HG02970 (cell line): ENCODE measurements around the gene MAFB.

Source experiments
- ATAC-seq: cut with Tn5 transposase; IDR thresholded peaks from one replicate; pipeline ENCODE4 v1.9.1; 2021; ENCODE audit warnings: mild to moderate bottlenecking, moderate library complexity, moderate number of reproducible peaks; ENCODE audit not compliant: unreplicated experiment, low FRiP score

The MAFB gene

DNA sequence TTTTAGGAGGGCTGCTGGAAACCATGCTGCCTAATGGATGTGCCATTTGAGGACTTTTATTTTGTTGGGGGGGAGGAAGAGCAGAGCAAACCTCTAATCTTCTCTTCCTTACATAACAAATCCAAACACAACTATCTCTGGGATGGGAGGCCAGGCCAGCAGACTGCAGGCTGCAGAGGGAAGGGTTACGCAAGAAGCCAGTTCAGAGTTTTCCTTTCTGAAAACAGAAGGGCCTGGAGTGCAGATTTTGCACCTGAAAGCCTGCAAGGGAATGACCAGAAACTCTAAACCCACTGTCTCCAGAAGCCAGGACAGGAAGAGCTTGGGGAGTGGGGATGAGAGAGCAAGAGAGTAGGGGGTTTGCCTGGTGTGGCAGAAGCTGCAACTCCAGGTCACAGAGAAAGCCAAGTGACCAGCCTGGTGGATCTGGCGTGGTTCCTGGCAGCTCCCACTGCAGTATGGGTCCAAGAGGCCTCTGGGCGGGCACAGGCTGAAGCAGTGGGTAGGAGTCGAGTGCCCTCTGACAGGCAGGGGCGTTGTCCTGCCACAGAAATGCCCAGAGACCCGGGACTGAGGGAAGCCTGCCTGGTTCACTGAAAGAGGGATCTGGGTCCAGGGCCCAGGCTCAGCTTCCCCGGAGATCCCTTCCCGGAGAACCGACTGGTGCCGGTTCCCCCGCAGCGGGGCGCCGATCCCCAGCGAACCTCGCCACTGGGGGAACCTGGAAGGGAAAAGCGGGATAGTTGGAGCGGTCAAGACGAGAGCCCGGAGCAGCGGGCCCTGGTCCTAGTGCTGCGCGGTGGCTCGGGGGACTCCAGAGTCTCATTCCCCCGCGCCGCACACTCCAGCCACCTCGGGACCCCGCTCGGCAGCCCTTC, 6.7 kb downstream of the MAFB start:
- no peak for ATAC-seq

DNA sequence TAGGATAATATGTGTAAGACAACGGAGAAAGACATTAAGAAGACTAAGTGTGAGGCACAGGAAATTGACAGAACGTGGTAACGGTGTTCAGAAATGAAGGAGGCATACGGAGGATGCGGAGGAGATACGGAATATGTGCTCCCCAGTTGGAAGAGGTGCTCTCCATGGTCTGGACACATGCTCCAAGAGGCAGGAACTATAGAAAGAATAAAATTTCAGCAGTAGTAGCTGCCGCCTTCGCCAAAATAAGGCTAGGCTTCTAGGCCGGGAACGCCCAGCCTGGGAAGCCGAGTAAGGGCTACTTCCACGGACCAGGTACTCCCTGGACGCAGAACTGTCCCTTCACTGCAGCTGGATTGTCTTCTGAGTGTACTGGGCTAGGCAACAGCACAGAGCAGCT, 7.4 kb downstream of the MAFB start:
- ATAC-seq: no peak

DNA sequence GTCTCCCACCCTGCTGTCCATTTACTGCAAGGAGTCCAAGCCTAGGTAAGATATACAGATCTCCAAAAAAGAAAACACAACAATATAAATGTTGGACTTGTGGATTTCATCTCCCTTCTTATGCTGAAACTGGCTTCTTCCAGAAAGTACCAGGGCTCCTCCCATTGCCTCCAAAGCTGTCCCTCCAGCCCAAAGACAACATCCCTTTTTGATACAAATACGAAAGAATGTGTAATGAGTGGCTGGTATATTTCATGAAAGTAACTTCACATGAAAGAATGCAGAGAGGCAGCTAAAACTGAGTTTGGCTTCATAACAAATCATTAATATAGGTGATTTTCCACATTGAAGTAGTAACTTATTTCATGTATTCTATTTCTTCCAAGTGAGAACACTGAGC, 7.9 kb downstream of the MAFB start:
- no peak for ATAC-seq

DNA sequence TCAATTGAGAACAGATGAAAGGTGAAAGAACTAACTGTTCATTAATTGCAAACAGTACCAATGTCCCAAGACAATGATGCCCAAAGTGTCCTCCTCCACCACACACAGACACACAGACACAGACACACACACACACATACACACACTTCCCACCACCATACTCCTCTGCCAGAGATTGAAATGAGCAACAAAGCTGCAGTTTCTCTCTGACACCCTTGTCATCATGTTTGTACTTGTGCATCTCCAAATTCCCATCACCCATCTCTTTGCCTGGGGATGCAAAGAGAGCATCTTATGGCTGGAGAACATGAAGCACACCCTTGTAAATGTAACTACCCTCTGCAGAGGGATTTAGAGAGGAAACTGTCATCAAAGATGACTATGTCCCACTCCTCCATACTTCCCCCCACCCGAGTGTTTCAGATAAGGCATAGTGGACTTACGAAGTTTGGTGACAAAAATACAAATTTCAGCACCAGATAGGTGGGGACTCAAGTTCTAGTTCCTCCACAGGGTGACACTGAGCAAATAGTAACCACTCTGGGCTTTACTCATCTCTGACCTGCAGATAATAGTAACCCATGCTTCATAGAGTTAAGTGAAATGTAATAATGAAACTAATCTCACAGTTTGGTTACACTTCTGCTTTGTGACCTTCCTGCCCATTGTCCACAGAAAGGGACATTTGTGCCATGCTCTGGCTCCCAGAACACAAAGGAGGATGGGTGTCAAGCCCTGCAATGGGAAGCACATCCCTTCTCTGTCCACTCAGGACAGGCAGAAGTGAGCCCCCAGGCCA, 8.7 kb downstream of the MAFB start:
- ATAC-seq: no peak

DNA sequence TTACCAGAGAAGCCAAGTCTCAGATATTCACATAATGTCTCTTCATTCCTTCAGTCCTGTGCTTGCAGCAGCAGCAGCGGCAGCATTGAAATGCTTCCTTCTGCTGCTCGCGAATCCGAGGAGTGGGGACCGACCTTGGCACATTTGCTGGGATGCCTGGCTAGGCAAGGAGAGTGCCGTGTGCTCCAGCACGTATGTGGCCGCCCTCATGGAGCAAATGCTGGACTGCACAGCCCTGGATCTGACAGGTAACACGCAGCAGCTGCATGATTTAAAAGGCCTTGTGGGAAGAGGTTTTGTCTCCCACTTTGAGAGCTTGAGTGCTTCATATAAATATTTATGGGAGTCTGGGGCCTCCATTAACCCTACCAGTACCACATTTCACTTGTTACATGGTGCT, 9.9 kb downstream of the MAFB start:
- no peak for ATAC-seq

DNA sequence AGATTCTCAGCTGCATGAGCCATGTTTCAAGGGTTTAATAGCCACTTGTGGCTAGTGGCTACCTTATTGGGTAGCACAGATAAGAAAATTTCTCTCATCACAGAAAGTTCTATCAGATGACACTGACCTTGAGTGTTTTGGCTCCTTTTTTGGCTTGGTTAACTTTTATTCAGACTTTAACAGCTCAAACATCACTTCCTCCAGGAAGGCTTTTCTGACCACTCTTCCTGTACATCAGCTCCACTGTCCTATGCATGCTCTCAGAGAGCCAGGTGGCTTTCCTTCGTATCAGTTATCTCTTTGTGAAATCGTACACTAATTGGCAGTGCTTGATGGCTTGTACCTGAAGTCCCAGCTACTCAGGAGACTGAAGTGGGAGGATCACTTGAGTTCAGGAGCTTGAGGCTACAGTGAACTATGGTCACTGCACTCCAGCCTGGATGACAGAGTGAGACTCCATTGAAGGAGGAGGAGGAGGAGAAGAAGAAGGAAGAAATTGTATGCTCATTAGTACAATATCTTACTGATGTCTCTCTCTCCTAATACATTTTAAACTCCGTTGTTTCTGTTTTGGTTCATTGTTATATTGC, 10.7 kb downstream of the MAFB start:
- ATAC-seq: no peak

DNA sequence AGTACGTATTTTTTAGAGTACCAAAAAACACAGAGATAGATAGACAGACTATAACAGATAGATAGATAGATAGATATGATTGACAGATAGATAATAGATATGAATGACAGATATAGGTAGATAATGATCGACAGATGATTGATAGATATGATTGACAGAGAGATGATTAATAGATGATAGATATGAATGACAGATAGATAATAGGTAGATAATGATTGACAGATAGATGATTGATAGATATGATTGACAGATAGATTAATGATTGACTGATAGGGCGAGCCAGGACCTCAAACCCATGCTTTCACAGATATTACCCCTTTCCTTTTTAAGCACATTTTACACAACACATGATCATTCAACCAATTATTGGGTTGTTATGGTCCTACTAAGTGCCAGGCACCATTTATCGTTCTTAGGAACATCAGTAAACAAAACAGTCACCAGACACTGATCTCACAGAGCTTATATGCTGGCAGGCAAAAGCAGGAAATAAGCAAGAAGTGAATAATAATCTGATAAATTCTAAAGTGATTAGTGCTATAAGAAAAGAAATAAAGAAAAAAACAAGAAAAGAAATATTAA, 11.6 kb downstream of the MAFB start:
- no peak for ATAC-seq

DNA sequence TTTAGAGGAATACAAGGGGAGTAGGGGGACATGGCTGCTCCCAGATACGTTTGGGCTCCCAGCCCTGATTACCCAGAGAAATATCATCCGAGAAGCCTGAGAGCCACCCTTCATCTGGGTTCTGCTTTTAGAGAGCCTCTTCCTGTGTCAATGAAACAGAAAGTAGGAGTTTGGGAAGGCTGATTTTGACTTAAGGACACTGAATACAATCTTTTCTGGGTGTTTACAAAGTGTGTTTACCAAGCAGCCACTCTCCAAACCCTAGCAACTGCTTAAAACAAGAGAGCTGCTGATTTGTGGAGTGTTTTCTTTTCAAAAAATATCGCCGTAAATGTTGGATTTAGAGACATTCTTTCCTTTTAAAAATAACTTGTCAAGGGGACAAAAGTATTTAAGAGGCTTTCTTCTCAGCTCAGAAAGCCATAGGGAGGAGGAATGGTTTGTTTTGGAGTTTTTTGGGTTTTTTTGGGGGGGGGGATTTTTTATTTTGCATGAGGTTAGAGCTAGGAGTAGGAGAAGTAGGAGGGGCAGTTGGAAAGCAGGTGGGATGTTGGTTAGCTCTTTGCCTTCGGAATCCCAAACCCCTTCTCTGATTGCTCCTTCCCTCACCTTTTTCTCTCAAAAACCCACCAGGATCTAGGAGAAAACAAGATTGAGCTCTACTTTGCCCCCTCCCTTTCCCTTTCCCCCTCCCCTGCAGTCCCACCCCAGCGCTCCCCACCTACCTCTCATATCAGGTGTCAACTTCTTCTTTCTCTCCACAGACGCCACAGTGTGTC, 12.4 kb downstream of the MAFB start:
- ATAC-seq: no peak

DNA sequence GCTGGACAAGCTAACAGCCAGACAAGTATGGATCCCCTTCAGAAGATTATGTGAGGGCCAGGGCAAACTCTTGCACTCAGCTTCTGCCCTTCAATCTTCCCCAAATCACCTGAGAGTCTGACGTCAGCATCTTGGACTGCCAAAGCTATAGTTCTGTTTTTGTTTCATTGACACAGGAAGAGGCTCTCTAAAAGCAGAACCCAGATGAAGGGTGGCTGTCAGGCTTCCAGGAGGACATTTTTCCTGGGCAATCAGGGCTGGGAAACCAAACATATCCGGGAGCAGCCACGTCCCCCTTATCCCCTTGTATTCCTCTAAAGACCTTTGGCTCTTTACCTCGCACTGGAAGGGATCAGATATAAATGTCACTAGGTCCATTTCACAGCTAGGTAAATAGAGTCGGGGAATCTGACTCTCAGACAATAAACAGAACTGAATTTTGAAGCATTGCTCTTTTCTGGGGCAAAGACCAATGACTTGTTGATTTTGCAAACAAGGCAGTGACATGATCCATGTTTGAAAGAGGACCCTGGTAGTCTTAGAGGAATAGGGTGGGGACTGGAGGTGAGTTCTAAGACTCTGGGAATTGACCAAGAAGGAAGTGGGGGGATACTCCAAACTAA, 13.3 kb downstream of the MAFB start:
- ATAC-seq: no peak

DNA sequence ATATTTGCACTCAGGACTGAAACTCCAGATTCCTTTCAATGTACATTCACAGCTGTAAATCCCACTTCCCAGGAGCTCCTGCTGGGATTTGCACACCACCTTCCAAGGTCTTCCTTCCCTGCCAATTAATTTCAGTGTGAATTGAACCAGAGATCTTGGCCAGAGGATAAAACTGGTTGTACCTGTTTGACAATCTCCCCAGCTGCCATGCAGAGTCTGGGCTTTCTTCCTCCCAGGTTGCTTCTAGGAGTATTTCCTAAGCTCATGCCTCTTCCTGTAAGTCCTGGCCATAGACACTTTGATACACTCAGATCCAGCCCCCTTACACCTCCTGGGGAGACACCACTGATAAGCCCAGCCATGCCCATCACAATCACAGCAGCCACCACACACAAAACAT, 15.6 kb downstream of the MAFB start:
- ATAC-seq: no peak

DNA sequence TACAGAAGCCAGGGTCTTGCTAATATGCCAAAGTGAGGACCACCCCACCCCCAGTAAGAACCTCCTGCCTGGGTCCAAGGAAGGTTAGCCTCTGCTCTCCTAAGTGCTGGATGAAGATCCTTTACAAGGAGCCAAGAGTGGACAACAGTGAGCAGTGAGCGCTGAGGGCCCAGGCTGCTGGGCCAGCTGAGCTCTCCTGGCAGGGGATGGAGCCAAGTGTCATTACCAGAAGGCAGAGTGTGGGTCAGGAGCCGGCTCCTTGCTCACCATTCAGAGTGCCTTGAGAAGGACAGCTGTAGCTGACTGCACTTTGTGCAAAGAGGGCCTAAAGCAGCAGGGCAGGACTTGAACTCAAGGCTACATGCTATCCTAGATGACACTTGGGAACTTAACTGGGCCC, 16.9 kb downstream of the MAFB start:
- ATAC-seq: no peak

DNA sequence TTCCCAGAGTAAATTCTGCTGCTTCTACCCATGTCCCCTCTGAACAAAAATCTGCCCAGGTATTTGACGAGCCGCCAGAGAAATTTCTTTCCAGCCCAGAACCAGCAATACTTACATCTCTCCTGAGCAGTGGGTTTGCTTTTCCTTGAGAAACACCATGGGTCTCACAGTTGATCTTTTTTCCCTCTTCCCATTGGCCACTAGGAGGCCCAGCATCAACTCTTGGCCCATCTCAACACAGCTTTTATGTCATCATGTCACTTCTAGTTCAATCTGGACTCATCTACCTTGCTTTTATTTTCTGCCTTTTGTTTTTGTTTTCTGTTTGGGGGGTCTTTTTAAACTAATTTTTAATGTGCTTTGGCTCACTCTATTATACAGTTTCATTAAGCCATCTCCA, 18.8 kb downstream of the MAFB start:
- ATAC-seq: no peak

DNA sequence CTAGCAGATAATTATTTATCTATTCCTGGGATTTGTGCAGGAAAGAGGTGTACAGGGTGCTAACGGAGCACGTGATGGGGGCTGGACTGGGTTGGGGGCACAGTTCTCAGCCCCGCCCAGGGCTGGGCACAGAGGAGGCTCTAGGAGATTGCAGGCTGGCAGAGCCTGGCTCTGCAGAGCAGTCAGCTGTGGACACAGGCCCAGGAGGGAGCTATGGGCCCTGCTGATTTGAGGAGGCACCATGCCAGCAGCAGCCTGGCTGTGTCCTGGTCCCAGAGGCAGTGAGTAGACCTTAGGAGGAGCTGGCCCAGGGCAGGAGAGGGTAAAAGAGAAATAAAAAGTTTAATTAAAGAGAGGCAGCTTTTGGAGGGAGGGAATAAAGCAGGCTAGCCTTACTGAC, 19.3 kb downstream of the MAFB start:
- no peak for ATAC-seq

DNA sequence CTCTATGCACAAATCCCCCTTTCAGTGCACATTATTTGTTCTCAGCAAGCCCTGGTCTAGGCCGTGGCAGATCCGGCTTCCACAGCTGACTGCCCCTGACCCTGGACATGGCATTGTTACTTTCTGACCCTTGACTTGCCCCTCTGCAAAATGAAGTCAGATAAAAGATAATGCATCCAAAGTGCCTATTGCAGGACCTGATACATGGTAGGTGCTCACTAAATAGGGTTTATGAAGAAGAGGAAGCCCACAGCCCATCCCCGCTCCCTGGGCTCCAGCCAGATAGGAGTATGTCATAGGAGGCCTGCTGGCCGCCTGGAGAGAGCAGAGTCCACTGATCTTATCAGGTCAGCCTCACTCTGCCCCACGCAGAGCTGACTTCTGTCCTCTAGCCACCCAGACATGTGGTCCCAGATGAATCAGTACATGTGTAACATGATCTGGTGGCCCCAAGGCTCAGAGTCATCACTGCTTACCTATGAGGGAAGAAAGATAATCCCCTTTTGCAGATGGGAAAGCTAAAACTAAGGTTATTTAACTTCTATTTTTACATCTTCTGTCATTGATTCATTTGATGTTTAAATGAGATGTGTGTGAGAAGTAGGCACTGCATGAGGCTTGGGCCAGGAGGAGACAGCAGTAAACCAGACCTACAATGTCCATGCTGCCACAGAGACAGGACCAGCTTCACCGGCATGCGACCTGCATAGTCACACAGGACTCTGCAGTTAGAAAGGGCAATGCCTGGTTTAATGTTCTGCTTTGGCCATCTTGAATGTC, 20.4 kb downstream of the MAFB start:
- no peak for ATAC-seq

DNA sequence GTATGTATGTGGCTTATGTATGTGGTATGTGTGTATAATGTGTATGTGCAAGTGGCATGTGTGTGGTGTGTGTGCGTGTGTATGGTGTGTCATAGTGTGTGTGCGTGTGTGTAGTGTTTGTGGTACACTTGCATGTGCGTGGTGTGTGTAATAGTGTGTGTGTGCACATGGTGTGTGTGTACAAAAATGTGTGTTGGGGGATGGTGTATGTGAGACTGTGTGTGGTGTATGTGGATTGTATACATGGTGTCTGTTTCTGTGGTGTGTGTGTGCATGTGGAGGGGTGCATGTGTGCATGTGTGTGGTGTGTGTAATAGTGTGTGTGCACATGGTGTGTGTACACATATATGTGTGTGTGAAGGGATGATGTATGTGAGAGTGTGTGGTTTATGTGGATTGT, 21.5 kb downstream of the MAFB start:
- ATAC-seq: no peak

DNA sequence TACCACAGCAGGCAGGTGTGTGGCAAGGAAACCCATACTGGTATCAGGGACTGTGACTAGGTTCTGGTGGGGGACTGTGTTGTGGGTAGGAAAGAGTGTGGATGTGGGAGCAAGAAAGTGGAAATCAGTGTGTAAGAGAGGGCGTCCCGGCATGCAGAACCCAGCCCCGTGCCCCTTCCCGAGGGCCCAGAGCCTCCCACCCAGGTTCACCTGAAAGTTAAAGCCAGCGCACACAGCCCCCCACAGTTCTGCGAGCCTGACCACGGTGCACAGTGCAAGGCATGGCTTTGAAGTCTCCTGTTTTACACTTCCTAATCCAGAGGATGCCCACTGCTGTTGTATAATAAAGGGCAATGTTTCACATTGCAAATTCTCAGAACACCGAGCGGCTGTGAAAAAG, 22.7 kb downstream of the MAFB start:
- no peak for ATAC-seq

DNA sequence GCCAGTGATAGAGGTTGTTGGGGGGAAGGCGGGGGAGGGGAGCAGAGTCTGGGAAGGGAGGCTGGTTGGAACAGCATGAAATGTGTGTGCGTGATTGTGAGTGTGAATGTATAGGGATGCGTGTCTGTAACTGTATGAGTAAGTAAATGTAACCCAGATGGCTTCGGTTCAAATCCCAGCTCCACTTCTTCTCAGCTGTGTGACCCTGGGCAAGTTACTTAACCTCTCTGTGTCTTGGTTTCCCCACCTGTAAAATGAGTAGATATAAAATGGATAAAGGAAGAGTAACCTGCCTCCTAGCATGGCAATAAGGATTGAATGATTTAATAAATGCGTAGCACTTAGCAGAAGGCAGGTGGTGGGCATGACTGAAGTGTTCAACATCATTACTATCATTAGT, 24.1 kb downstream of the MAFB start:
- ATAC-seq: no peak

DNA sequence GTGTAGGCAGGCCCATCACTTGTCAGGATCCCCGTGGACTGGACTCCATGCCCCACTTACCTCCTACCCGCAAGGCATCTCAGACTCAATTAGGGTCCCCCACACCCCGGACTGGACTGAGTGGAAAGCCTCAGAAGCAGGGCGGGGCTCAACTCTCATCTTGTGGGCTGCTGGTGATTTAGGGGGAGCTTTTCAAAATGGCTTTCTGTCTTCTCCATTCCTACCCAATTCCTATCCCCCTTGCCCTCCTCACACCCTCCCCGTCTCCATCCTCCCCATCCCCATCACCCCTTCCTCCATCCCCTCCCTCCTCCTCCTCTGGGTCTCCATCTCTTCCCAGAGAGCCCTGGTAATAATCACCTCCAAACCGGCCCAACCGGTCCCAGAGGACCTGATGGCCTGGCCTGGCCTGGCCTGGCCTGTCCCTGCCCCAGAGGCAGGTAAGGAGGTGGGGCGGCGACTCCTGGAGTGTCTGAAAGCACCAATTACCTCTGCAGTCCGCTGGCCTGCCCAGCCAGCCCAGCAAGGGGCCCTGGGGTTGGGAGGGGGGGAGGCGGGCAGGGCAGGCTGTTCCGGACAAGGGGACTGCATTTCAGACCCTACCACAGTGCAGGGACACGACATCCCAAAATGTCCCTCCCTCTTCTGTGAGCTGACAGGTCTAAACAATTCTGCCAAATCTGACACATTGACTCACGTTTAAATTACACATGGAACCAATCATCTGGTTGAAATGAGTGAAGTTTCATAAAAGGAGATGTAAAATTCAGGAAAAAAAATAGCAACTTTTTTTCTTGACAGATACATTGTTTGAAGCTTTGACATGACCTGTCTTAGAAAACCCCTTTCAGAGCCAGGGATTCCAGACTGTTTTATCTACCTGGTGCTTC, 24.8 kb downstream of the MAFB start:
- no peak for ATAC-seq
